SK-N-MC (cell line): ENCODE measurements around the gene FAU.
"Not testable (repeated sequence)": the region's sequence is repeated elsewhere in the genome, so short reads cannot be mapped to it uniquely, and the experiment has no call there.

Experiments
- DNase-seq: peaks from one replicate; pipeline ENCODE4 v3.0.0-alpha.2; 2011; ENCODE audit warnings: low read depth, low spot score
- H3K27ac ChIP-seq: fragments of 200-600 bp; sonication (generic); 2 replicates; pipeline ENCODE4 v1.5.1; 2016; ENCODE audit warnings: mixed run types
- H3K36me3 ChIP-seq: fragments of 200-600 bp; sonication (generic); 2 replicates; pipeline ENCODE4 v1.6.1; 2017; ENCODE audit warnings: antibody characterized with exemption, low read length, mixed read lengths; ENCODE audit not compliant: insufficient read depth
- H3K4me3 ChIP-seq: fragments of 200-600 bp; sonication (generic); 2 replicates; pipeline ENCODE4 v1.5.1; 2016
- H3K9ac ChIP-seq: fragments of 200-600 bp; sonication (generic); 2 replicates; pipeline ENCODE4 v1.8.0; 2017; ENCODE audit warnings: mixed run types, mixed read lengths; ENCODE audit not compliant: insufficient read length
- H3K9me3 ChIP-seq: fragments of 200-600 bp; sonication (generic); 2 replicates; pipeline ENCODE4 v1.6.1; 2017; ENCODE audit warnings: low read depth, mild to moderate bottlenecking, antibody characterized with exemption, low read length, moderate library complexity, mixed read lengths
- EZH2 ChIP-seq: fragments of 200-600 bp; sonication (generic); IDR thresholded peaks from one replicate; pipeline ENCODE4 v1.6.1; 2017; ENCODE audit warnings: antibody characterized with exemption
- FOXP2 ChIP-seq: optimal IDR thresholded peaks from 2 replicates; pipeline ENCODE3; 2011; ENCODE audit warnings: mild to moderate bottlenecking, moderate library complexity; ENCODE audit not compliant: insufficient read depth; ENCODE audit errors: extremely low read length, control extremely low read depth
- POLR2AphosphoS5 ChIP-seq: IDR thresholded peaks from 2 replicates; pipeline ENCODE4 v1.6.1; 2012; ENCODE audit warnings: mild to moderate bottlenecking, low read depth, low read length, borderline replicate concordance

Gene FAU

GRCh38 chr11:65159012-65159411 is 37.1 kb upstream of the FAU start:
- no peak for TF ChIP-seq EZH2
- no peak for TF ChIP-seq POLR2AphosphoS5
- TF ChIP-seq FOXP2: no peak
- no peak overlapping the region for H3K4me3 ChIP-seq

GRCh38 chr11:65157336-65157735 is 35.4 kb upstream of the FAU start:
- H3K36me3 ChIP-seq: no peaks in the 10 kb centered on the region
- no peak overlapping the region for H3K4me3 ChIP-seq
- H3K9ac ChIP-seq: no peak overlapping the region
- no peaks in the 10 kb centered on the region for H3K9me3 ChIP-seq
- H3K27ac ChIP-seq: no peak overlapping the region
- DNase-seq: no peak
- TF ChIP-seq POLR2AphosphoS5 (no peak), FOXP2 (no peak), EZH2 (no peak)

More at GRCh38 chr11:65159012-65159411, 37.1 kb upstream of the FAU start:
- Histone ChIP-seq H3K9me3 (no peaks in the 10 kb centered on the region), H3K36me3 (no peaks in the 10 kb centered on the region), H3K9ac (no peak overlapping the region), H3K27ac (no peak overlapping the region)
- DNase-seq: no peak

GRCh38 chr11:65156926-65157325 is 35.0 kb upstream of the FAU start:
- no peak for TF ChIP-seq EZH2
- no peak for TF ChIP-seq POLR2AphosphoS5
- no peak for TF ChIP-seq FOXP2
- no peaks in the 10 kb centered on the region for H3K9me3 ChIP-seq
- no peak overlapping the region for H3K27ac ChIP-seq
- H3K4me3 ChIP-seq: no peak overlapping the region
- no peak overlapping the region for H3K9ac ChIP-seq
- no peak for DNase-seq
- no peaks in the 10 kb centered on the region for H3K36me3 ChIP-seq

GRCh38 chr11:65156256-65156655 is 34.3 kb upstream of the FAU start:
- no peaks in the 10 kb centered on the region for H3K36me3 ChIP-seq
- no peak for TF ChIP-seq POLR2AphosphoS5
- TF ChIP-seq FOXP2: no peak
- TF ChIP-seq EZH2: no peak
- no peak overlapping the region for H3K4me3 ChIP-seq
- DNase-seq: no peak
- H3K9ac ChIP-seq: no peak overlapping the region
- no peaks in the 10 kb centered on the region for H3K9me3 ChIP-seq
- no peak overlapping the region for H3K27ac ChIP-seq

GRCh38 chr11:65152122-65152521 is 30.2 kb upstream of the FAU start:
- Histone ChIP-seq H3K9me3 (no peaks in the 10 kb centered on the region), H3K4me3 (no peak overlapping the region), H3K36me3 (no peaks in the 10 kb centered on the region), H3K27ac (no peak overlapping the region), H3K9ac (no peak overlapping the region)
- TF ChIP-seq POLR2AphosphoS5: no peak
- no peak for TF ChIP-seq FOXP2
- no peak for TF ChIP-seq EZH2
- no peak for DNase-seq

GRCh38 chr11:65151331-65151899 is 29.5 kb upstream of the FAU start:
- Histone ChIP-seq H3K4me3 (no peak overlapping the region), H3K9ac (no peak overlapping the region), H3K27ac (no peak overlapping the region), H3K9me3 (no peaks in the 10 kb centered on the region), H3K36me3 (no peaks in the 10 kb centered on the region)
- DNase-seq: no peak
- no peak for TF ChIP-seq FOXP2
- TF ChIP-seq POLR2AphosphoS5: no peak
- no peak for TF ChIP-seq EZH2

- TF ChIP-seq POLR2AphosphoS5: no peak
- TF ChIP-seq EZH2: no peak
- TF ChIP-seq FOXP2: no peak
- DNase-seq: no peak
- H3K4me3 ChIP-seq: no peak overlapping the region
- H3K36me3 ChIP-seq: no peaks in the 10 kb centered on the region
- H3K9ac ChIP-seq: no peak overlapping the region
- no peak overlapping the region for H3K27ac ChIP-seq
- no peaks in the 10 kb centered on the region for H3K9me3 ChIP-seq
Measured at GRCh38 chr11:65150509-65151299, 28.8 kb upstream of the FAU start.

GRCh38 chr11:65150131-65150508 is 28.2 kb upstream of the FAU start:
- H3K36me3 ChIP-seq, H3K4me3 ChIP-seq, DNase-seq, H3K9me3 ChIP-seq, H3K27ac ChIP-seq, H3K9ac ChIP-seq: not testable (repeated sequence)

GRCh38 chr11:65148657-65149056 is 26.7 kb upstream of the FAU start:
- Histone ChIP-seq H3K36me3 (no peaks in the 10 kb centered on the region), H3K9ac (no peak overlapping the region), H3K27ac (no peak overlapping the region), H3K9me3 (no peaks in the 10 kb centered on the region), H3K4me3 (no peak overlapping the region)
- DNase-seq: no peak
- TF ChIP-seq POLR2AphosphoS5 (no peak), EZH2 (no peak), FOXP2 (no peak)
